ENCODE results near the gene MEA1.

The MEA1 gene

DNA sequence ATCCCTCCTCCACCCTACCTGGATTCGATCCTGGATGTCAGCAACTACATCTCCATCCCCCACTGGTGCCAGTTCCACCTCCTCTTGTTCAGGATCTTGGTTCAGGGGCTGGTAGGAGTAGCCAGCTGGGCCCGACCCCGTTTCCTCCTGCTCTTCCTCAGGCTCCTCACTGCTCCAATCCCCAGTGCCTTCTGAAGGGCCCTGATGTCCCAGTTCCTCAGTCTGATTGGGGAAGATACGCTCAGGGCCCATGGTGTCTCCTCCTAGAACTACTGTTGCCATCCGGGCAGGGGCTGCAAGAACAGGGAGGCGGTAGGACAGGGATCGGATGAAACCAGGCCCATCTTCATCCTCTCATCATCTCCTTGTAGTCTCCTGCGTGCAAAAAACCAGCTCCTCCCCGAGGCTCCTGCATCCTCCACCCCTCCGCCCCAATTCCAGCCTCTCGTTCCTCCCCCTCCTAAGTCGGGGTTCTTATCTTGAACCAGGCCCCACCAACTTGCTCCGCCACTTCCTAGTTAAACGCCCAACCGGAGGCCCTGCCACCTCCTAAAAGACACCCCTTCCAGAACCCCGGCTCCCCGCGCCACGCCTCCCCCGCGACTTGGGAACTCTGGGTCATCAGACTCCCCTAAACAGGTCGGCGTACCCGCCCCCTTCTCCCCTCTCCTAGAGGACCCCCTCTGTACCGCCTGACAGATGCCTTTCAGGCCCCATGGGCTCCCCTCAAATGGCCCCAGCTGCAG is 476 bp downstream of the MEA1 start:
- peak overlapping the region; percentile 79 to 86 for H3K4me3 ChIP-seq (ENCODE audit: low read depth in 1 of 2, low read length in 1 of 2)
- peak overlapping the region; percentile 82 for H3K27ac ChIP-seq
- peaks cover 31 to 33% of the 10 kb centered on the region in 2 experiments for H3K4me1 ChIP-seq (ENCODE audit: control insufficient read depth in 1 of 2, insufficient read depth in 1 of 2, low read depth in 1 of 2, low read length in 1 of 2)
- H3K36me3 ChIP-seq = peaks cover 54% of the 10 kb centered on the region
- no peaks in the 10 kb centered on the region for H3K27me3 ChIP-seq
- TF ChIP-seq, protein P1, sequence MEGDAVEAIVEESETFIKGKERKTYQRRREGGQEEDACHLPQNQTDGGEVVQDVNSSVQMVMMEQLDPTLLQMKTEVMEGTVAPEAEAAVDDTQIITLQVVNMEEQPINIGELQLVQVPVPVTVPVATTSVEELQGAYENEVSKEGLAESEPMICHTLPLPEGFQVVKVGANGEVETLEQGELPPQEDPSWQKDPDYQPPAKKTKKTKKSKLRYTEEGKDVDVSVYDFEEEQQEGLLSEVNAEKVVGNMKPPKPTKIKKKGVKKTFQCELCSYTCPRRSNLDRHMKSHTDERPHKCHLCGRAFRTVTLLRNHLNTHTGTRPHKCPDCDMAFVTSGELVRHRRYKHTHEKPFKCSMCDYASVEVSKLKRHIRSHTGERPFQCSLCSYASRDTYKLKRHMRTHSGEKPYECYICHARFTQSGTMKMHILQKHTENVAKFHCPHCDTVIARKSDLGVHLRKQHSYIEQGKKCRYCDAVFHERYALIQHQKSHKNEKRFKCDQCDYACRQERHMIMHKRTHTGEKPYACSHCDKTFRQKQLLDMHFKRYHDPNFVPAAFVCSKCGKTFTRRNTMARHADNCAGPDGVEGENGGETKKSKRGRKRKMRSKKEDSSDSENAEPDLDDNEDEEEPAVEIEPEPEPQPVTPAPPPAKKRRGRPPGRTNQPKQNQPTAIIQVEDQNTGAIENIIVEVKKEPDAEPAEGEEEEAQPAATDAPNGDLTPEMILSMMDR (IDR thresholded peaks at IDR 0.05) = no peak
- H3K9me3 ChIP-seq = no peaks in the 10 kb centered on the region

DNA sequence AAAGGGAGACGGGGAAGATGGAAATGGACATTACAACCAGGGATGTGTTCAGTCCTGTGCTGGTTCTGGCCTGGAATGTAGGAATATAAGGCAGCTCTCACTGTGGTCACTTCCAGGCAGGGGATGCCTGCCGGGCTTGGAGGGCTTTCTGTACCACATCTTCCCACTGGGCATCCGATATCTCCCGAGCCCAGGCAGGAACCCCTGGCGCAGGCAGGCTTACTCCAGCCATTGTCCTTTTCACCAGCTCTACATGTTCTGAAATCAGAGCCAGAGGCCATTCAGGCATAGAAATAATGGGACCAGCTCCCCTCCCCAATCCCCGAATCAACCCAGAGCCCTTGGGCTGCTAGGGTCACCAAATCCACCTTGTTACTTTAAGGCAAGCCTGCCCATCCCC is 1.4 kb downstream of the MEA1 start:
- Histone ChIP-seq H3K9me3 (no peaks in the 10 kb centered on the region), H3K4me3 (ENCODE audit: low read depth in 1 of 2, low read length in 1 of 2) (no peak overlapping the region), H3K4me1 (ENCODE audit: control insufficient read depth in 1 of 2, insufficient read depth in 1 of 2, low read depth in 1 of 2, low read length in 1 of 2) (peaks cover 31 to 33% of the 10 kb centered on the region in 2 experiments), H3K27me3 (no peaks in the 10 kb centered on the region), H3K27ac (peak overlapping the region; percentile 82), H3K36me3 (peaks cover 54% of the 10 kb centered on the region)
- TF ChIP-seq, protein P1 (IDR thresholded peaks at IDR 0.05) = no peak

DNA sequence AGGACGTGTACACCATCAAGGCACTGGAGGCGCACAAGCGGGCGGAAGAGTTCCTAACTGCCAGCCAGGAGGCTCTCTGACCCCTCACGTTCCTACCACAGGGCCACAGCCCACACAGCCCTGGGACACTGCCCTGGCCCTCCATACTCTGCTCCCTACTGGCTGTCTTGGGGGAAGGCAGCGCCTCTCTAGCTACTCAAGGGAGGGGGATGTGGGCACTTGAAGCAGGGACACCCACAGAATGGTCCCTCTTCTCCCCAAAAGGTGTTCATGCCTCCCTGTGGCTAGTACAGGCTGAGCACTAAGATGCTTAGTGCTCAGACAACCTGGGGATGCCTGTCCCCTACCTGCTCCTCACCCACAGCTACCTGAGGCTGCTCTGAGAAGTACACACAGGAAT is 2.5 kb downstream of the MEA1 start:
- H3K4me3 ChIP-seq (ENCODE audit: low read depth in 1 of 2, low read length in 1 of 2) = no peak overlapping the region
- H3K27me3 ChIP-seq = no peaks in the 10 kb centered on the region
- H3K9me3 ChIP-seq = no peaks in the 10 kb centered on the region
- H3K27ac ChIP-seq = no peak overlapping the region
- peaks cover 28 to 29% of the 10 kb centered on the region in 2 experiments for H3K4me1 ChIP-seq (ENCODE audit: control insufficient read depth in 1 of 2, insufficient read depth in 1 of 2, low read depth in 1 of 2, low read length in 1 of 2)
- TF ChIP-seq, protein P1 (IDR thresholded peaks at IDR 0.05) = no peak
- peaks cover 62% of the 10 kb centered on the region for H3K36me3 ChIP-seq

DNA sequence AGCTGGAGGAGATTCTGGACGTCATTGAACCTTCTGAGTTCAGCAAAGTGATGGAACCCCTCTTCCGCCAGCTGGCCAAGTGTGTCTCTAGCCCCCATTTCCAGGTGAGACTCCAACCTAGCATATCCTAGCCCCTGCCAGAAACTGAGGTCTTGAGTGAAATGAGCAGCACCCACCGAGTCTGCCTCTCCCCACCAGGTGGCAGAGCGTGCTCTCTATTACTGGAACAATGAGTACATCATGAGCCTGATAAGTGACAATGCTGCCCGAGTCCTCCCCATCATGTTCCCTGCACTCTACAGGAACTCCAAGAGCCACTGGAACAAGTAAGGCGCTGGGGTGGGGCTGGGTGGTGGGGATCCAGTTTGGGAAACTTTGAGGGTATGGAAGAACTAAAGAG is 4.6 kb downstream of the MEA1 start:
- H3K27ac ChIP-seq = no peak overlapping the region
- H3K9me3 ChIP-seq = no peaks in the 10 kb centered on the region
- H3K4me1 ChIP-seq (ENCODE audit: control insufficient read depth in 1 of 2, insufficient read depth in 1 of 2, low read depth in 1 of 2, low read length in 1 of 2) = peaks cover 10 to 13% of the 10 kb centered on the region in 2 experiments
- no peak overlapping the region for H3K4me3 ChIP-seq (ENCODE audit: low read depth in 1 of 2, low read length in 1 of 2)
- H3K36me3 ChIP-seq = peaks cover 64% of the 10 kb centered on the region
- no peaks in the 10 kb centered on the region for H3K27me3 ChIP-seq
- TF ChIP-seq, protein P1 (IDR thresholded peaks at IDR 0.05) = no peak

DNA sequence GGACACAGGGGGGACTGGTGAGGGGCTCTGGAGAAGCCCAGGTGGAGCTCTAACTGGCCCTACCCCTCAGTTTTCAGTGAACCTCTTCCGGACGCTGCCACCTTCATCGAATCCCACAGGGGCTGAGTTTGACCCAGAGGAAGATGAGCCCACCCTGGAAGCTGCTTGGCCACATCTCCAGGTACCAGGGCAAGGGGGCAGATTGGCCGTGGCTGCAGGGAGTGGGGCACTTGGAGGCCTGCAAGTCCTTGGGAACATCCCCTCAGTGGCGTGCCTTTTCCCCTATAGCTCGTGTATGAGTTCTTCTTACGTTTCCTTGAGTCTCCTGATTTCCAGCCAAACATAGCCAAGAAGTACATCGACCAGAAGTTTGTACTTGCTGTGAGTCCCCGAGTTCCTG is 6.6 kb downstream of the MEA1 start:
- TF ChIP-seq, protein P1 (IDR thresholded peaks at IDR 0.05) = no peak
- Histone ChIP-seq H3K4me1 (ENCODE audit: control insufficient read depth in 1 of 2, insufficient read depth in 1 of 2, low read depth in 1 of 2, low read length in 1 of 2) (no peaks in the 10 kb centered on the region), H3K27ac (no peak overlapping the region), H3K27me3 (no peaks in the 10 kb centered on the region), H3K36me3 (peaks cover 62% of the 10 kb centered on the region), H3K4me3 (ENCODE audit: low read depth in 1 of 2, low read length in 1 of 2) (no peak overlapping the region), H3K9me3 (no peaks in the 10 kb centered on the region)

Measured in neutrophil (primary cell).